ENCODE measurements around the gene CDH4. TPM values are rescaled to one million over a fixed set of nuclear protein-coding genes. Genes with fewer than 3 reads are reported as not detected.
A peak's percentile ranks its signal among the peaks of the same experiment; 100 is the strongest.
"Not testable (repeated sequence)": the region's sequence is repeated elsewhere in the genome, so short reads cannot be mapped to it uniquely, and the experiment has no call there.

CDH4 gene
- total and polyA plus RNA-seq, 12 donors, result 0.04 to 0.25 (median 0.08) TPM; not detected in 5

DNA sequence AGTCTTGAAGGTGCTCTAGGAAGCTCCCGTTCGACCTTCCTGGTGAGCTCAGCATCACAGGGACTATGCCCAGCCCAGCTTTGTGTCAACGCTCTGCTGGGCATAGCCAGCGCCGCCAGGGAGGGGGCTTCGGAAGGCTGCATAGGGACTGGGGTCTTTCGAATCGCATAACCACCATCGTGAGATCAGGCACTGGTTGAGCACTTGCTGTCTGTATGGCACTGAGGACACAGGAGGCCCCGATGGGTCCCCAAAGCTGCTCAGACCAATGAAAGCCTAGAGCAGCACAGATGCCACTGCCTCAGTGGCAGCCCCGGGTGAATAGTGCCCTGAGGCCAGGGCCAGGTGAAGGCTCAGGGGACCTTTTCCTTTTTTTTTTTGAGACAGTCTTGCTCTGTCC lies 716.9 kb downstream of the CDH4 start:
- TF ChIP-seq CTCF (IDR thresholded peaks at IDR 0.05), result no peak
- intact Hi-C loops (cut with DNase I), result no loop called here
- DNase-seq (no peak), ATAC-seq (no peak)
- WGBS, 2 donors, result 86 to 91% methylated on average over 11 of the region's 11 CpGs
- Histone ChIP-seq H3K27ac (no peak overlapping the region), H3K4me1 (no peaks in the 10 kb centered on the region), H3K36me3 (peaks cover 0 to 24% (median 10%) of the 10 kb centered on the region in 9 donors), H3K9me3 (no peaks in the 10 kb centered on the region), H3K4me3 (no peak overlapping the region), H3K27me3 (peaks cover 4 to 26% (median 22%) of the 10 kb centered on the region in 7 donors)

- ATAC-seq (no peak), DNase-seq (no peak)
- no peak for TF ChIP-seq CTCF (IDR thresholded peaks at IDR 0.05)
- no peaks in the 10 kb centered on the region for H3K9me3 ChIP-seq
- H3K36me3 ChIP-seq, result peaks cover 0 to 33% (median 17%) of the 10 kb centered on the region in 9 donors
- H3K4me3 ChIP-seq, result no peak overlapping the region
- H3K27me3 ChIP-seq, result peaks cover 4 to 21% (median 14%) of the 10 kb centered on the region in 7 donors
- no peak overlapping the region for H3K27ac ChIP-seq
- intact Hi-C loops (cut with DNase I), result no loop called here
- no peaks in the 10 kb centered on the region for H3K4me1 ChIP-seq
- WGBS, 2 donors, result 94% methylated on average over 27 of the region's 27 CpGs
These were observed 717.7 kb downstream of the CDH4 start for GRCh38 chr20:61969806-61970205.

GRCh38 chr20:61970357-61970756 lies 718.3 kb downstream of the CDH4 start:
- no peaks in the 10 kb centered on the region for H3K9me3 ChIP-seq
- H3K4me1 ChIP-seq, result no peaks in the 10 kb centered on the region
- peaks cover 0 to 38% (median 17%) of the 10 kb centered on the region in 9 donors for H3K36me3 ChIP-seq
- no peak for TF ChIP-seq CTCF (IDR thresholded peaks at IDR 0.05)
- H3K4me3 ChIP-seq, result no peak overlapping the region
- ATAC-seq (no peak), DNase-seq (no peak)
- no peak overlapping the region for H3K27ac ChIP-seq
- peaks cover 4 to 15% (median 10%) of the 10 kb centered on the region in 7 donors for H3K27me3 ChIP-seq
- intact Hi-C loops (cut with DNase I), result no loop called here
- 94% methylated on average over 14 of the region's 14 CpGs for WGBS, 2 donors

GRCh38 chr20:61971595-61971994 lies 719.5 kb downstream of the CDH4 start:
- H3K4me1 ChIP-seq; H3K27ac ChIP-seq; ATAC-seq; intact Hi-C loops (cut with DNase I); H3K9me3 ChIP-seq; H3K27me3 ChIP-seq; H3K4me3 ChIP-seq; DNase-seq: not testable (repeated sequence)
- H3K36me3 ChIP-seq, result peaks cover 0 to 51% (median 17%) of the 10 kb centered on the region in 9 donors
- 98 to 99% methylated on average over 11 to 12 of the region's 13 CpGs for WGBS, 2 donors

DNA sequence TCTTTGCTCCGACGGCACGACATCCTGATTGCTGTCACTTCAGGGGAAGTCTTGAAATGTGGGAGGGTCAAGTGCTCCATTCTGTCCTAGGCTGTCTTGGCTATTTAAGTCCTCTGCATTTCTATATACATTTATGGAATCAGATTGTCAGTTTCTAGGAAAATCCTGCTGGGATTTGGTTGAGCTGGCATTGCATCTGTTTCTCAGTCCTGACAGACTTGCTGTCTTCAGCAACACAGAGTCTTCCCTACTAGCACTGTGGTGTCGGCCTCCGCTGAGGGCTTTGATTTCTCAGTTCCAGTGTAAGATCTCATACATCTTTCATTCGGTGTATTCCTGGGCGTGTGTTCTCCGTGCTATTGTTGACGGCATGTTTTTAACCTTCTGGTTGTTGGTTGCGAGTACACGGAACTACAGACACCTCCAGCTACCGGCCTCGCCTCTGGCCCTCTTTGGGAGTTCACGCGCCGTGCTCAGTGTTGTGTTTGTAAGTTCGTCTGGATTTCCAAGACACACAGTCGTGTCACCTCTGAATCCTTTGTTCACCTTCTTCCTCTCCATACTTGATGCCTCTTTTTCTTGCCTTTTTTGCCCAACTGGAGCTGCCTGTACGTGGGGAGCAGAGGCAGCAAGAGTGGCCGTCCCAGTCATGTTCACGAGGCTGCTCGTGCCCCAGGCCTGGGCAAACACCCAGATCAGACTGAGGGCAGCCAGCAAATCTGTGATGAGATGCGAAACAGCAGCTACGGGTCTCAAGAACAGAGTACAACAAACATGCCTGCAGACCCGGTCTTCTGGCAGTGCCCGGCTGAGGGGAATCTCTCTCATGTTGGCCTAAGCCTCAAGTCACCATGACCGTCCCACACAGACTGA lies 720.8 kb downstream of the CDH4 start:
- 86 to 89% methylated on average over 27 of the region's 27 CpGs for WGBS, 2 donors
- H3K4me3 ChIP-seq, result no peak overlapping the region
- peak in 6 of 8 donors; percentile 35 to 67 (median 50) for ATAC-seq
- no peaks in the 10 kb centered on the region for H3K9me3 ChIP-seq
- H3K27me3 ChIP-seq, result no peaks in the 10 kb centered on the region
- no peak for TF ChIP-seq CTCF (IDR thresholded peaks at IDR 0.05)
- intact Hi-C loops (cut with DNase I), result no loop called here
- H3K36me3 ChIP-seq, result peaks cover 0 to 54% (median 17%) of the 10 kb centered on the region in 9 donors
- no peak overlapping the region for H3K27ac ChIP-seq
- no peaks in the 10 kb centered on the region for H3K4me1 ChIP-seq
- DNase-seq, result no peak

All from heart right ventricle (tissue), 16 donors.